RWPE2 (cell line): ENCODE results near the gene TTC28.

Experiments used
- ATAC-seq: fragments of 200-7000 bp; cut with Tn5 transposase; 3 replicates; pipeline ENCODE4 v1.9.1; 2021; ENCODE audit warnings: low read depth
- DNase-seq: peaks from one replicate; pipeline ENCODE4 v3.0.0-alpha.2; 2020; ENCODE audit warnings: low spot score
- H3K27ac ChIP-seq: fragments of 450-650 bp; 2 replicates; pipeline ENCODE4 v1.5.1; 2017; ENCODE audit warnings: mild to moderate bottlenecking; ENCODE audit not compliant: poor library complexity, severe bottlenecking
- H3K27me3 ChIP-seq: fragments of 250-450 bp; sonication (Bioruptor Pico); 2 replicates; pipeline ENCODE4 v1.5.1; 2021; ENCODE audit warnings: mild to moderate bottlenecking, moderate library complexity; ENCODE audit not compliant: insufficient read depth, poor library complexity, severe bottlenecking
- H3K36me3 ChIP-seq: fragments of 250-450 bp; sonication (Bioruptor Pico); 2 replicates; pipeline ENCODE4 v1.5.1; 2020; ENCODE audit warnings: low read depth, mild to moderate bottlenecking, moderate library complexity
- H3K4me1 ChIP-seq: fragments of 250-450 bp; sonication (Bioruptor Pico); 2 replicates; pipeline ENCODE4 v1.5.1; 2021; ENCODE audit warnings: mild to moderate bottlenecking, moderate library complexity; ENCODE audit not compliant: insufficient read depth, poor library complexity, severe bottlenecking
- H3K4me3 ChIP-seq: fragments of 250-450 bp; sonication (Bioruptor Pico); 2 replicates; pipeline ENCODE4 v1.5.1; 2021; ENCODE audit warnings: mild to moderate bottlenecking, moderate library complexity; ENCODE audit not compliant: severe bottlenecking
- H3K9me3 ChIP-seq: fragments of 250-450 bp; sonication (Bioruptor Pico); 2 replicates; pipeline ENCODE4 v1.5.1; 2021; ENCODE audit warnings: mild to moderate bottlenecking, moderate library complexity; ENCODE audit not compliant: severe bottlenecking
- TF ChIP-seq, protein P1 (sequence below): fragments of 450-650 bp; IDR thresholded peaks from one replicate; pipeline ENCODE4 v1.5.1; 2017; ENCODE audit warnings: mild to moderate bottlenecking, moderate library complexity; ENCODE audit not compliant: poor library complexity, severe bottlenecking

The TTC28 gene

DNA sequence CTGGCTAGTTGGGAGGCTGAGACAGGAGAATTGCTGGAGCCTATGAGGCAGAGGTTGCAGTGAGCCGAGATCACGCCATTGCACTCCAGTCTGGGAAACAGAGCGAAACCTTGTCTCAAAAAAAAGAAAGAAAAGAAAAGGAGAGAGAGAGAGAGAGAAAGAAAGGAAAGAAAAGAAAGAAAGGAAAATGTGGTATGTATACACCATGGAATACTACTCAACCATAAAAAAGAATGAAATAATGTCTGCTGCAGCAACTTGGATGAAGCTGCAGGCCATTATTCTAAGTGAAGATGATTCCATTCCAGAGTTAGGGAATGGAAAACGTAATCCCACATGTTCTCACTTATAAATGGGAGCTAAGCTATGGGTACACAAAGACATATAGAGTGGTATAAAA lies 30.8 kb downstream of the TTC28 start:
- no peaks in the 10 kb centered on the region for H3K36me3 ChIP-seq

DNA sequence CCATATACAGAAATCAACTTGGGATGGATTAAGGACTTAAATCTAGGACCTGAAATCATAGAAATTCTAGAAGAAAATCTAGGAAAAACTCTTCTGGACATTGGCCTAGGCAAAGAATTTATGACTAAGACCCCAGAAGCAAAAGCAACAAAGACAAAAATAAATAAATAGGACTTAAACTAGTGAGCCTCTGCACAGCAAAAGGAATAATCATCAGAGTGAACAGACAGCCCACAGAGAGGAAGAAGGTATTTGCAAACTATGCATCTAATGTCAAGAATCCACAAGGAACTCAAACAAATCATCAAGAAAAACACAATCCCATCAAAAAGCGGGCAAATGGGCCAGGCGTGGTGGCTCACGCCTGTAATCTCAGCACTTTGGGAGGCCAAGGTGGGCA lies 32.4 kb downstream of the TTC28 start:
- no peak for ATAC-seq
- TF ChIP-seq, protein P1, sequence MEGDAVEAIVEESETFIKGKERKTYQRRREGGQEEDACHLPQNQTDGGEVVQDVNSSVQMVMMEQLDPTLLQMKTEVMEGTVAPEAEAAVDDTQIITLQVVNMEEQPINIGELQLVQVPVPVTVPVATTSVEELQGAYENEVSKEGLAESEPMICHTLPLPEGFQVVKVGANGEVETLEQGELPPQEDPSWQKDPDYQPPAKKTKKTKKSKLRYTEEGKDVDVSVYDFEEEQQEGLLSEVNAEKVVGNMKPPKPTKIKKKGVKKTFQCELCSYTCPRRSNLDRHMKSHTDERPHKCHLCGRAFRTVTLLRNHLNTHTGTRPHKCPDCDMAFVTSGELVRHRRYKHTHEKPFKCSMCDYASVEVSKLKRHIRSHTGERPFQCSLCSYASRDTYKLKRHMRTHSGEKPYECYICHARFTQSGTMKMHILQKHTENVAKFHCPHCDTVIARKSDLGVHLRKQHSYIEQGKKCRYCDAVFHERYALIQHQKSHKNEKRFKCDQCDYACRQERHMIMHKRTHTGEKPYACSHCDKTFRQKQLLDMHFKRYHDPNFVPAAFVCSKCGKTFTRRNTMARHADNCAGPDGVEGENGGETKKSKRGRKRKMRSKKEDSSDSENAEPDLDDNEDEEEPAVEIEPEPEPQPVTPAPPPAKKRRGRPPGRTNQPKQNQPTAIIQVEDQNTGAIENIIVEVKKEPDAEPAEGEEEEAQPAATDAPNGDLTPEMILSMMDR = no peak
- no peaks in the 10 kb centered on the region for H3K4me1 ChIP-seq

More for the DNA sequence above, 30.8 kb downstream of the TTC28 start:
- H3K9me3 ChIP-seq = no peaks in the 10 kb centered on the region
- no peak overlapping the region for H3K4me3 ChIP-seq
- no peak for DNase-seq
- H3K27ac ChIP-seq = no peak overlapping the region
- TF ChIP-seq, protein P1 = no peak
- no peaks in the 10 kb centered on the region for H3K4me1 ChIP-seq
- no peak for ATAC-seq
- no peaks in the 10 kb centered on the region for H3K27me3 ChIP-seq

DNA sequence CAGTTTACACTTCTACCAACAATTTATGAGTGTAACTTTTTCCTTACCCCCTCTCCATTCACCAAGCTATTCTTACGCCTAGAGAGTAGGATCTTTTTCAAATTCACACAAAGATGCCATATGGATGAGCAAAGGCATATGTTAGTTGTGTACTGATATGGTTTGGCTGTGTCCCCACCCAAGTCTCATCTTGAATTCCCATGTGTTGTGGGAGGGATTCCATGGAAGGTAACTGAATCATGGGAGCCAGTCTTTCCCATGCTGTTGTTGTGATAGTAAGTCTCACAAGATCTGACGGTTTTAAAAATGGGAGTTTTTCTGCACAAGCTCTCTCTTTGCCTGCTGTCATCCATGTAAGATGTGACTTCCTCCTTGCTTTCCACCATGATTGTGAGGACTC lies 40.3 kb downstream of the TTC28 start:
- Histone ChIP-seq H3K36me3 (no peaks in the 10 kb centered on the region), H3K4me3 (no peak overlapping the region), H3K4me1 (no peaks in the 10 kb centered on the region), H3K27ac (no peak overlapping the region), H3K27me3 (no peaks in the 10 kb centered on the region), H3K9me3 (no peaks in the 10 kb centered on the region)
- ATAC-seq (no peak), DNase-seq (no peak)
- TF ChIP-seq, protein P1 = no peak

More for the DNA sequence above, 32.4 kb downstream of the TTC28 start:
- H3K27me3 ChIP-seq = no peaks in the 10 kb centered on the region
- H3K4me3 ChIP-seq = no peak overlapping the region
- H3K36me3 ChIP-seq = no peaks in the 10 kb centered on the region
- no peak overlapping the region for H3K27ac ChIP-seq
- DNase-seq = no peak
- no peaks in the 10 kb centered on the region for H3K9me3 ChIP-seq

DNA sequence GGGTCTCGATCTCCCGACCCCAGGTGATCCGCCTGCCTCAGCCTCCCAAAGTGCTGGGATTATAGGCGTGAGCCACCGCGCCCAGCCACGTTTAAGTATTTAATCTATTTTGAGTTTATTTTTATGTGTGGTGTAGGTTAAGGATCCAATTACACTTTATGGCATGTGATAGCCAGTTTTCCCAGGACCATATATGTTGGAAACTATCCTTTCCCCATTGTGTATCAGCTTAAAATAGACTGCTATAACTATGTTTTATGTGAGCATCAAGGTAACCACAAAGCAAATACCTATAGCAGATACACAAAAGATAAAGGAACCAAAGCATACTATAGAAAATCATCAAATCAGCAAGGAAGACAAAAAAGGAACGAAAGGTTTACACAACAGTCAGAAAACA lies 42.4 kb downstream of the TTC28 start:
- DNase-seq (no peak), ATAC-seq (no peak)
- no peak overlapping the region for H3K4me3 ChIP-seq
- no peaks in the 10 kb centered on the region for H3K9me3 ChIP-seq
- no peak overlapping the region for H3K27ac ChIP-seq
- TF ChIP-seq, protein P1 = no peak
- H3K27me3 ChIP-seq = no peaks in the 10 kb centered on the region
- no peaks in the 10 kb centered on the region for H3K36me3 ChIP-seq
- H3K4me1 ChIP-seq = no peaks in the 10 kb centered on the region

DNA sequence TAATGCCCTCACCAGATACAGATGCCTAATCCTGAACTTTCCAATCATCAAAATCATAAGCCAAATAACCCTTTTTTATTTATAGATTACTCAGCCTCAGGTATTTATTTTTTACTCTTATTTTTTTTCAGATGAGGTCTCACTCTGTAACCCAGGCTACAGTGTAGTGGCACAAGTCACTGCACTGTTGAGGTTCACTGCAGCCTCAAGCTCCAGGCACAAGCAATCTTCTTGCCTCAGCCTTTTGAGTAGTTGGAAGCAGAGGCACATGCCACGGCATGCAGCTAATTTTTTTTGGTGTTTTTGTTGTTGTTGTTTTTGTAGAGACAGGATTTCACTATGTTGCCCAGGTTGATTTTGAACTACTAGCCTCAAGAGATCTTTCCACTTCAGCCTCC lies 49.5 kb downstream of the TTC28 start:
- Histone ChIP-seq H3K27me3 (no peaks in the 10 kb centered on the region), H3K4me3 (no peak overlapping the region), H3K4me1 (no peaks in the 10 kb centered on the region), H3K9me3 (no peaks in the 10 kb centered on the region), H3K27ac (no peak overlapping the region), H3K36me3 (no peaks in the 10 kb centered on the region)
- TF ChIP-seq, protein P1 = no peak
- no peak for DNase-seq
- ATAC-seq = no peak
